Neural progenitor cell (in vitro differentiated cells): ENCODE data around the gene ESPNL. TPM values are rescaled to one million over a fixed set of nuclear protein-coding genes. Genes with fewer than 3 reads are reported as not detected.
A peak's percentile ranks its signal among the peaks of the same experiment; 100 is the strongest.

ENCODE experiments used
- DNase-seq: peaks from one replicate; pipeline ENCODE4 v3.0.0-alpha.2; 2016; ENCODE audit warnings: low spot score
- H2AFZ ChIP-seq: fragments of 200-600 bp; sonication (generic); replicated peaks from 2 replicates; pipeline ENCODE4 v1.6.1; 2016; ENCODE audit warnings: antibody characterized with exemption
- H3F3A ChIP-seq: fragments of 200-600 bp; sonication (generic); 2 replicates; pipeline ENCODE4 v1.6.1; 2016; ENCODE audit warnings: antibody characterized with exemption, low read depth
- H3K27ac ChIP-seq: fragments of 200-600 bp; sonication (generic); 2 replicates; pipeline ENCODE4 v1.5.1; 2016; ENCODE audit warnings: mild to moderate bottlenecking
- H3K27me3 ChIP-seq: fragments of 200-600 bp; sonication (generic); 2 replicates; pipeline ENCODE4 v1.6.1; 2016; ENCODE audit warnings: mild to moderate bottlenecking, moderate library complexity
- H3K36me3 ChIP-seq: fragments of 200-600 bp; sonication (generic); 2 replicates; pipeline ENCODE4 v1.5.1; 2016
- H3K4me1 ChIP-seq: fragments of 200-600 bp; sonication (generic); 2 replicates; pipeline ENCODE4 v1.6.1; 2016; ENCODE audit warnings: mixed run types
- H3K4me2 ChIP-seq: fragments of 200-600 bp; sonication (generic); 2 replicates; pipeline ENCODE4 v1.6.1; 2016
- H3K4me3 ChIP-seq: fragments of 200-600 bp; sonication (generic); 2 replicates; pipeline ENCODE4 v1.5.1; 2016
- H3K79me2 ChIP-seq: fragments of 200-600 bp; sonication (generic); 2 replicates; pipeline ENCODE4 v1.6.1; 2016; ENCODE audit warnings: low read depth
- H3K9ac ChIP-seq: fragments of 200-600 bp; sonication (generic); 2 replicates; pipeline ENCODE4 v1.6.1; 2016
- H3K9me3 ChIP-seq: fragments of 200-600 bp; sonication (generic); 2 replicates; pipeline ENCODE4 v1.5.1; 2016; ENCODE audit warnings: low read depth
- H4K20me1 ChIP-seq: fragments of 200-600 bp; sonication (generic); 2 replicates; pipeline ENCODE4 v1.6.1; 2016; ENCODE audit warnings: low read depth
- H3K27ac Mint-ChIP-seq: 3 replicates; pipeline ENCODE4 v1.8.0; 2021; ENCODE audit warnings: mixed read lengths
- H3K27me3 Mint-ChIP-seq: 2 replicates; pipeline ENCODE4 v1.8.0; 2022; ENCODE audit warnings: low read depth, mild to moderate bottlenecking, inconsistent platforms, moderate library complexity, mixed read lengths; ENCODE audit not compliant: insufficient read depth
- H3K36me3 Mint-ChIP-seq: 3 replicates; pipeline ENCODE4 v1.8.0; 2021; ENCODE audit warnings: mixed read lengths
- H3K4me1 Mint-ChIP-seq: 3 replicates; pipeline ENCODE4 v1.8.0; 2021; ENCODE audit warnings: mixed read lengths
- H3K4me3 Mint-ChIP-seq: 3 replicates; pipeline ENCODE4 v1.8.0; 2021; ENCODE audit warnings: mild to moderate bottlenecking, moderate library complexity, mixed read lengths
- H3K9me3 Mint-ChIP-seq: 3 replicates; pipeline ENCODE4 v1.8.0; 2020; ENCODE audit warnings: mixed read lengths
- CTCF ChIP-seq: fragments of 200-600 bp; sonication (generic); IDR thresholded peaks from 2 replicates; pipeline ENCODE4 v1.5.1; 2017; ENCODE audit warnings: antibody characterized with exemption, mild to moderate bottlenecking
- EZH2 ChIP-seq: fragments of 200-600 bp; sonication (generic); IDR thresholded peaks from 2 replicates; pipeline ENCODE4 v1.6.1; 2017; ENCODE audit warnings: antibody characterized with exemption, mild to moderate bottlenecking, moderate library complexity
- EZH2phosphoT487 ChIP-seq: fragments of 200-600 bp; sonication (generic); IDR thresholded peaks from 2 replicates; pipeline ENCODE4 v1.6.1; 2017; ENCODE audit warnings: antibody characterized with exemption
- total RNA-seq: library from RNA; depleted of rRNA; stranded (reverse); fragments of >200 nt; gene quantifications from 2 replicates; pipeline ENCODE4 v1.2.3, GENCODE V29; 2015; ENCODE audit warnings: low replicate concordance

ESPNL gene
- total RNA-seq, 1 donor from 2014 or later, result 0.58 TPM

DNA sequence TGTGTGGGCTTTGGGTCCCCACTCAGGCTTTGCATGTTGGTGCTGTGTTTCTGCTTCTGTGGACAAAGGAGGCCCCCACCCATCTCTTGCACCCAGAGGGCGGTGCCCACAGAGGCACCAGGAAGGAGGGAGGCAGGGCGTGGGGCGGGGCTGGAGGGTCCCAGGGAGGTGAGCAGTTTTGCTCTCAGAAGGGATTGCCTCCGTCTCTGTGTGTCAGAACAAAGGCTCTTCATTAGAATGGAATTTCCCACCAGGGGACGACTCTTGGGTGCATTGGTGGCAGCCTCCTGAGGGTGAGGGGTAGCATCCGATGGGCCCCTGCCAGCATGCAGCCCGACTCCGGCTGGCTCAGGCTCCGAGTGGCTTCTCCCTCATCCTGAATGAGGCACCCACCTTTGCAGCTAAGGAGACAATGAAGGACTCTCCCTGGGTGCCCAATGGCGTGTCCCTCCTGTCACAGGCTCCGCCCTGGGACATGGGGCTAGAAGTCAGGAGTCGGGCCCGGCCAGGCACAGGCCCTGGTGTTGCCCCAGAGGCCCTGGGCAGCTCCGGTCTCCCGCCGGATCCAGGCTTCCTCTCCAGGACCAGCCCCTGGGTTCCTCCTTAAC lies 51.6 kb downstream of the ESPNL start:
- Mint-ChIP-seq H3K4me1 (peaks cover 16% of the 10 kb centered on the region), H3K27me3 (peaks cover 12% of the 10 kb centered on the region), H3K4me3 (no peak overlapping the region), H3K27ac (no peak overlapping the region), H3K36me3 (no peaks in the 10 kb centered on the region), H3K9me3 (peaks cover 3% of the 10 kb centered on the region)
- Histone ChIP-seq H2AFZ (peak overlapping the region; percentile 76), H3K79me2 (no peaks in the 10 kb centered on the region), H3F3A (no peaks in the 10 kb centered on the region), H3K27me3 (peaks cover 4% of the 10 kb centered on the region), H3K4me3 (no peak overlapping the region), H3K4me2 (peak overlapping the region; percentile 22), H3K27ac (no peak overlapping the region), H3K9me3 (no peaks in the 10 kb centered on the region), H3K9ac (no peak overlapping the region), H3K4me1 (peaks cover 10% of the 10 kb centered on the region), H3K36me3 (no peaks in the 10 kb centered on the region), H4K20me1 (no peaks in the 10 kb centered on the region)
- DNase-seq, result no peak
- TF ChIP-seq EZH2phosphoT487 (no peak), EZH2 (no peak), CTCF (no peak)

DNA sequence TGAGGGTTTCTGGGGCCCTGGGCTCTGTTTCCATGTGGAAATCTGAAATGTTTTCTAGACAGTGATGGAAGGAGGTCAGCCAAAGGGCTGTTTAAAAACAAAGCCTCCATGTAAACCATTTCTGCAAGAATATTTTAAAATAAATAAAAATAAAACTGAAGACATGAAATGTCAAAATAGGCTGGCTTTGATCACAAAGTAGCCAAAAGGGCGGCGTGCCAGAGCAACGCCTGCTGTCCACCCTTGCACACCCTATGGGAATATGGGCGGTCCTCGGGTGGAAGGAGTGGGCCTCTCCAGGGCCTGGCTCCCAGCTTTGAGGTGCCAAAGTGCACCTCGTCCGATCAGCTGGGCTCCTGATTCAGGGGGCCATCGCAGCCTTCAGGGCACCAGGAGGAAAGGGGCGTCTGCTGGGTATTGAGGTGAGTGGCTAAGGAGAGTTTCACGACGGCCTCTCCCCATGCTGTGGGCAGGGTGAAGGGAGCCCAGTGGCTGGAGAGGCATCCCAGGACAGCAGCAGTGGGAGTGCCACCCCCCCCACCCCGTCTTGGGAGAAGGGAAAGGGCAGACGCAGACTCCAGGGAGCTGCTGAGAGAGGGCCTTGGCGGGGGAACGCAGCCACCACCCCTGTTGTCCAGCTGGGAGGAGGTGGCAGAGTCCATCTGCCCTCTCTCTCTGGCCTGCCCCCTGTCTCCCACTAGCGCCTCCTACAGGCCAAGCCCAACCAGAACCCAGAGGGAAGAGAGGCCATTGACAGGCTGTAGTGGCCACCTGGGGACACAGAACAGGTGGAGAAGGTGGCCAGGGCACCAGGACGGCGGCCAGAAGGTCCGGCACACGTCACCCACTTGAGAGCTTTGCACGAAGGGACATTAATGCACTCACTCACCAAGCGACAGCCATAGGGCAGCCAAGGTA lies 52.9 kb downstream of the ESPNL start:
- TF ChIP-seq EZH2phosphoT487 (no peak), CTCF (peak; percentile 20), EZH2 (no peak)
- peaks cover 3% of the 10 kb centered on the region for H3K9me3 Mint-ChIP-seq
- Histone ChIP-seq H3K36me3 (no peaks in the 10 kb centered on the region), H3K9me3 (no peaks in the 10 kb centered on the region), H3K27me3 (peaks cover 15% of the 10 kb centered on the region), H3K27ac (no peak overlapping the region), H3K79me2 (no peaks in the 10 kb centered on the region), H3K9ac (no peak overlapping the region), H4K20me1 (no peaks in the 10 kb centered on the region), H3F3A (peaks cover 7% of the 10 kb centered on the region), H3K4me3 (no peak overlapping the region), H3K4me2 (no peak overlapping the region), H3K4me1 (peaks cover 13% of the 10 kb centered on the region), H2AFZ (no peak overlapping the region)
- H3K4me1 Mint-ChIP-seq, result peaks cover 16% of the 10 kb centered on the region
- H3K27ac Mint-ChIP-seq, result no peak overlapping the region
- H3K36me3 Mint-ChIP-seq, result no peaks in the 10 kb centered on the region
- peaks cover 14% of the 10 kb centered on the region for H3K27me3 Mint-ChIP-seq
- no peak overlapping the region for H3K4me3 Mint-ChIP-seq
- no peak for DNase-seq

- H3K79me2 ChIP-seq, result no peaks in the 10 kb centered on the region
- H3K4me3 ChIP-seq, result no peak overlapping the region
- H3K4me1 ChIP-seq, result peaks cover 18% of the 10 kb centered on the region
- no peak overlapping the region for H2AFZ ChIP-seq
- TF ChIP-seq EZH2 (no peak), EZH2phosphoT487 (no peak), CTCF (no peak)
- H3K4me1 Mint-ChIP-seq, result peaks cover 20% of the 10 kb centered on the region
- H3K27me3 Mint-ChIP-seq, result peaks cover 16% of the 10 kb centered on the region
- H3K27ac Mint-ChIP-seq, result no peak overlapping the region
- peaks cover 4% of the 10 kb centered on the region for H4K20me1 ChIP-seq
- DNase-seq, result no peak
- H3K9me3 Mint-ChIP-seq, result peaks cover 3% of the 10 kb centered on the region
- no peak overlapping the region for H3K9ac ChIP-seq
- no peaks in the 10 kb centered on the region for H3K9me3 ChIP-seq
- H3F3A ChIP-seq, result peaks cover 12% of the 10 kb centered on the region
- H3K36me3 Mint-ChIP-seq, result no peaks in the 10 kb centered on the region
- peak overlapping the region; percentile 38 for H3K4me3 Mint-ChIP-seq
- no peaks in the 10 kb centered on the region for H3K36me3 ChIP-seq
- no peak overlapping the region for H3K4me2 ChIP-seq
- no peak overlapping the region for H3K27ac ChIP-seq
- H3K27me3 ChIP-seq, result peaks cover 30% of the 10 kb centered on the region
Observed at GRCh38 chr2:238154570-238154969, 54.4 kb downstream of the ESPNL start.
